GM18520 (cell line): ENCODE data around the gene SDK1.

Experiments used
- ATAC-seq: cut with Tn5 transposase; IDR thresholded peaks from one replicate; pipeline ENCODE4 v1.9.1; 2021; ENCODE audit not compliant: unreplicated experiment

SDK1 gene

GRCh38 chr7:3517344-3517743 lies 216.3 kb downstream of the SDK1 start:
- ATAC-seq = no peak

GRCh38 chr7:3518546-3518945 lies 217.5 kb downstream of the SDK1 start:
- no peak for ATAC-seq

GRCh38 chr7:3520206-3520605 lies 219.2 kb downstream of the SDK1 start:
- ATAC-seq = no peak

GRCh38 chr7:3527496-3528124 lies 226.6 kb downstream of the SDK1 start:
- ATAC-seq = no peak

- ATAC-seq = no peak
These were observed 232.0 kb downstream of the SDK1 start for GRCh38 chr7:3533040-3533439.

GRCh38 chr7:3537210-3537875 lies 236.3 kb downstream of the SDK1 start:
- ATAC-seq = no peak

- no peak for ATAC-seq
These were observed 237.0 kb downstream of the SDK1 start for GRCh38 chr7:3538041-3538440.

GRCh38 chr7:3540456-3541220 lies 239.6 kb downstream of the SDK1 start:
- ATAC-seq = no peak

- ATAC-seq = no peak
These were observed 243.2 kb downstream of the SDK1 start for GRCh38 chr7:3544202-3544601.

- no peak for ATAC-seq
These were observed 247.8 kb downstream of the SDK1 start for GRCh38 chr7:3548815-3549214.

- no peak for ATAC-seq
These were observed 248.5 kb downstream of the SDK1 start for GRCh38 chr7:3549601-3550000.

GRCh38 chr7:3551536-3551935 lies 250.5 kb downstream of the SDK1 start:
- no peak for ATAC-seq

- no peak for ATAC-seq
These were observed 251.4 kb downstream of the SDK1 start for GRCh38 chr7:3552499-3552898.

GRCh38 chr7:3558400-3558799 lies 257.3 kb downstream of the SDK1 start:
- ATAC-seq = no peak

GRCh38 chr7:3559278-3559677 lies 258.2 kb downstream of the SDK1 start:
- no peak for ATAC-seq

GRCh38 chr7:3560495-3560894 lies 259.4 kb downstream of the SDK1 start:
- ATAC-seq = no peak

GRCh38 chr7:3561932-3562331 lies 260.9 kb downstream of the SDK1 start:
- ATAC-seq = no peak

- no peak for ATAC-seq
These were observed 263.2 kb downstream of the SDK1 start for GRCh38 chr7:3564231-3564630.

- no peak for ATAC-seq
These were observed 267.5 kb downstream of the SDK1 start for GRCh38 chr7:3568516-3568915.

- ATAC-seq = no peak
These were observed 268.6 kb downstream of the SDK1 start for GRCh38 chr7:3569643-3570042.

- no peak for ATAC-seq
These were observed 272.1 kb downstream of the SDK1 start for GRCh38 chr7:3573151-3573550.

- no peak for ATAC-seq
These were observed 273.3 kb downstream of the SDK1 start for GRCh38 chr7:3574386-3574785.
